Uterus (tissue), 4 donors: ENCODE results near the gene SFMBT2. TPM values are rescaled to one million over a fixed set of nuclear protein-coding genes. Genes with fewer than 3 reads are reported as not detected.

Source experiments
- DNase-seq, 2 donors: peaks; one replicate each; pipeline ENCODE4 v3.0.0-alpha.2; 2019 to 2020
- H3K27ac ChIP-seq, 2 donors: fragments of 200-600 bp; sonication (generic); 1 replicate in 1 of 2; 2 replicates in 1 of 2; pipeline ENCODE4 v1.5.1; 2016 to 2018
- H3K27me3 ChIP-seq, 2 donors: fragments of 200-600 bp; sonication (generic); one replicate each; pipeline ENCODE4 v1.5.1; 2018 to 2019; ENCODE audit warnings: control low read depth in 1 of 2
- H3K36me3 ChIP-seq, 2 donors: fragments of 200-600 bp; sonication (generic); one replicate each; pipeline ENCODE4 v1.5.1; 2019; ENCODE audit warnings: control low read depth in 1 of 2
- H3K4me1 ChIP-seq, 2 donors: fragments of 200-600 bp; sonication (generic); one replicate each; pipeline ENCODE4 v1.5.1; 2018 to 2019; ENCODE audit warnings: control low read depth in 1 of 2
- H3K4me3 ChIP-seq, 2 donors: fragments of 200-600 bp; sonication (generic); 1 replicate in 1 of 2; 2 replicates in 1 of 2; pipeline ENCODE4 v1.5.1; 2018 to 2019; ENCODE audit warnings: mild to moderate bottlenecking in 1 of 2
- H3K9me3 ChIP-seq, 2 donors: fragments of 200-600 bp; sonication (generic); one replicate each; pipeline ENCODE4 v1.5.1; 2019; ENCODE audit warnings: control low read depth in 1 of 2
- CTCF ChIP-seq, 4 experiments: fragments of 200-600 bp in 2 of 4; fragments of 450-650 bp in 2 of 4; sonication (generic) in 2 of 4; IDR thresholded peaks; one replicate each; pipeline ENCODE4 v1.5.1; 2016 to 2019; ENCODE audit warnings: antibody characterized with exemption in 4 of 4, mild to moderate bottlenecking in 2 of 4, moderate library complexity in 1 of 4
- POLR2A ChIP-seq, 2 donors: fragments of 450-650 bp; IDR thresholded peaks; one replicate each; pipeline ENCODE4 v1.6.1; 2016; ENCODE audit warnings: antibody characterized with exemption in 2 of 2, mild to moderate bottlenecking in 1 of 2, moderate library complexity in 1 of 2
- intact Hi-C: fragments of 100-400 bp; cut with DNase I; formaldehyde crosslinking; loops from one replicate; pipeline ENCODE4 v1.15.1; 2023; ENCODE audit warnings: low total_unique reads
- total RNA-seq, 4 donors: library from RNA; depleted of rRNA in 3 of 4; stranded (reverse); fragments of >200 nt in 3 of 4; gene quantifications; one replicate each; pipeline versions ENCODE4 v1.1.0 to v1.2.4, GENCODE V29; 2014 to 2023
- donor health status: DM: yes; HTN: yes; CAD: no.

SFMBT2 gene
- total RNA-seq, 4 donors from 2014 or later = 7.7 to 23.4 (median 14.7) TPM

- H3K9me3 ChIP-seq = no peaks in the 10 kb centered on the region
- intact Hi-C loops = no loop called here
- TF ChIP-seq POLR2A (IDR thresholded peaks at IDR 0.05) (no peak), CTCF (IDR thresholded peaks at IDR 0.05) (no peak)
- no peaks in the 10 kb centered on the region for H3K36me3 ChIP-seq
- no peak overlapping the region for H3K27ac ChIP-seq
- no peaks in the 10 kb centered on the region for H3K27me3 ChIP-seq
- no peaks in the 10 kb centered on the region for H3K4me1 ChIP-seq
- H3K4me3 ChIP-seq = no peak overlapping the region
- no peak for DNase-seq
These were observed 90.8 kb downstream of the SFMBT2 start for GRCh38 chr10:7320072-7320471.

GRCh38 chr10:7319632-7320031 is 91.2 kb downstream of the SFMBT2 start:
- no peak for DNase-seq
- no peaks in the 10 kb centered on the region for H3K4me1 ChIP-seq
- TF ChIP-seq POLR2A (IDR thresholded peaks at IDR 0.05) (no peak), CTCF (IDR thresholded peaks at IDR 0.05) (no peak)
- intact Hi-C loops = no loop called here
- no peaks in the 10 kb centered on the region for H3K36me3 ChIP-seq
- H3K27ac ChIP-seq = peak overlapping the region; percentile 15 to 16
- no peaks in the 10 kb centered on the region for H3K9me3 ChIP-seq
- H3K4me3 ChIP-seq = no peak overlapping the region
- H3K27me3 ChIP-seq = no peaks in the 10 kb centered on the region

DNA sequence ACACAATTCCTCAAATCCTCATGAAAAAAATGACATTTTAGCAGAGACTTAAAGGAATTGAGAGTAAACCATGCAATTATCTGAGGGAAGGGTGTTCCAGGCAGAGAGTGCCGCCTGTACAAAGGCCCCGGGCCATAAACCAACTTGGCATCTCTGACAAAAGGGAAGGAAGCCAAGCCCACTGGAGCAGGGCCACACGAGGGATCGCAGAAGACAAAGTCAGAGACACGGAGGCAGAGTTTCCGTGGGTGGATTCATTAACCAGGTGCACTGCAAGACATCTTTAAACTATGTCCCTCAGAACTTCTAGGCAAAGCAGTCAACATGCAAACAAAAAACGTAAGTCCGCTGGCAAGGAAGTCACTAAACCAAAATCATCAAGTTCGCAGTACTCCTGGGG is 92.0 kb downstream of the SFMBT2 start:
- no peak overlapping the region for H3K4me3 ChIP-seq
- no peaks in the 10 kb centered on the region for H3K9me3 ChIP-seq
- H3K4me1 ChIP-seq = no peaks in the 10 kb centered on the region
- intact Hi-C loops = no loop called here
- no peaks in the 10 kb centered on the region for H3K36me3 ChIP-seq
- TF ChIP-seq CTCF (IDR thresholded peaks at IDR 0.05) (no peak), POLR2A (IDR thresholded peaks at IDR 0.05) (no peak)
- peak overlapping the region; percentile 15 to 16 for H3K27ac ChIP-seq
- H3K27me3 ChIP-seq = no peaks in the 10 kb centered on the region
- DNase-seq = no peak

GRCh38 chr10:7317786-7318446 is 92.9 kb downstream of the SFMBT2 start:
- no peak for TF ChIP-seq CTCF (IDR thresholded peaks at IDR 0.05)
- no peak for TF ChIP-seq POLR2A (IDR thresholded peaks at IDR 0.05)
- no peaks in the 10 kb centered on the region for H3K27me3 ChIP-seq
- no peaks in the 10 kb centered on the region for H3K36me3 ChIP-seq
- no peak for DNase-seq
- H3K9me3 ChIP-seq = no peaks in the 10 kb centered on the region
- peak overlapping the region in 1 of 2 donors; percentile 2 for H3K27ac ChIP-seq
- no peak overlapping the region for H3K4me3 ChIP-seq
- intact Hi-C loops = no loop called here
- no peaks in the 10 kb centered on the region for H3K4me1 ChIP-seq

- intact Hi-C loops = no loop called here
- Histone ChIP-seq H3K9me3 (no peaks in the 10 kb centered on the region), H3K27me3 (no peaks in the 10 kb centered on the region), H3K36me3 (no peaks in the 10 kb centered on the region), H3K4me1 (no peaks in the 10 kb centered on the region), H3K4me3 (no peak overlapping the region), H3K27ac (no peak overlapping the region)
- TF ChIP-seq CTCF (IDR thresholded peaks at IDR 0.05) (no peak), POLR2A (IDR thresholded peaks at IDR 0.05) (no peak)
- no peak for DNase-seq
These were observed 94.0 kb downstream of the SFMBT2 start for GRCh38 chr10:7316839-7317238.
